HG02588 (cell line): ENCODE measurements around the gene ULK4.

ENCODE experiments used
- ATAC-seq: cut with Tn5 transposase; IDR thresholded peaks from one replicate; pipeline ENCODE4 v1.9.1; 2021; ENCODE audit warnings: mild to moderate bottlenecking, moderate library complexity; ENCODE audit not compliant: unreplicated experiment

Gene ULK4

DNA sequence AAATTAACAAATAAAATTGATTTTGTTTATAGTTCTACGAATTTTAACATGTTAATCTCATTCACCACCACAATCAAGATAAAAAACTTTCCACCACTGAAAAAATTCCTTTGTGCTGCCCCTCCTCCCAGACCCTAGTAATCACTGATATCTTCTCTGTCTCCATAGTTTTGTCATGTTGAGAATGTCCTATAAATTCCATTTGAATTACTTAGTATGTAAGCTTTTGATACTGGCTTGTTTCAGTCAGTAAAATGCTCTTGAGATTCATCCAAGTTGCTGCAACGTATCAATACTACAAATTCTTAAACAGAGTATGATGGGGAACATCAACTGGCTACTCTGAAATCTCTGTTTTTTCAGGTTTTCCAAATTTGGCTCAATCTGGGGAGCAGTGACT lies 633.0 kb downstream of the ULK4 start:
- ATAC-seq = no peak

DNA sequence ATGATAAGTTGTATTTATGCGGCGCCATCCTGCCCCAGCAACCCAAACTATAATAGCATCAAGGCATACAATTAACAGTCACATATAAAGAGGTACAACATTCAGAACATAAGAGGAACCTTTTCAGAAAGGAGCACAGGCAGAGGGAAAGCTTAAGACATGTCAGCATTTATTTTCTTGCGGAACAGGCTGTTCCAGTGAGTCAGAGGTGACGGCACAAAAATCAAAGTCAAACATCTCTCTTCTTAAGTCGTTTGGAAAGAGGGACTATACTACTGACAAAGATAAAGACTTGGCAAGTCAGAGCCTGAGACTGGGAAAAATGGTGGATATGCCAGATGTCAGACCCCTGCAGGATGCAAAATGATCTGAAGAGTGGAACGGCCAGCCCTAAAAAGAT lies 634.2 kb downstream of the ULK4 start:
- ATAC-seq = no peak

DNA sequence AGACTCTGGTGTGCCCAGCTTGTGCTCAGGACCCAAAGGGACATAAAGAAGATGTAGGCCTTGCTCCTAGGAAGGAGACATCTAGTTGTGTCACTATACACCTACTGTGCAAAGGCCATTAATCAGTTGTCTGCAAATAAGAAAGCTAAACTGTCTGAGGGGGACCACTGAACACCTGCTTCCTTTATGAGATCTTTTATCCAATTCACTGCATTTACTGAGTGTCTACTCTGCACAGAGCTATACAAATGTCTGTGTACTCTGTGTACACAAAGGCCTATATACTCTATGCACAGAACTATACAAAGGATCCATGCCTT lies 637.8 kb downstream of the ULK4 start:
- ATAC-seq = no peak

DNA sequence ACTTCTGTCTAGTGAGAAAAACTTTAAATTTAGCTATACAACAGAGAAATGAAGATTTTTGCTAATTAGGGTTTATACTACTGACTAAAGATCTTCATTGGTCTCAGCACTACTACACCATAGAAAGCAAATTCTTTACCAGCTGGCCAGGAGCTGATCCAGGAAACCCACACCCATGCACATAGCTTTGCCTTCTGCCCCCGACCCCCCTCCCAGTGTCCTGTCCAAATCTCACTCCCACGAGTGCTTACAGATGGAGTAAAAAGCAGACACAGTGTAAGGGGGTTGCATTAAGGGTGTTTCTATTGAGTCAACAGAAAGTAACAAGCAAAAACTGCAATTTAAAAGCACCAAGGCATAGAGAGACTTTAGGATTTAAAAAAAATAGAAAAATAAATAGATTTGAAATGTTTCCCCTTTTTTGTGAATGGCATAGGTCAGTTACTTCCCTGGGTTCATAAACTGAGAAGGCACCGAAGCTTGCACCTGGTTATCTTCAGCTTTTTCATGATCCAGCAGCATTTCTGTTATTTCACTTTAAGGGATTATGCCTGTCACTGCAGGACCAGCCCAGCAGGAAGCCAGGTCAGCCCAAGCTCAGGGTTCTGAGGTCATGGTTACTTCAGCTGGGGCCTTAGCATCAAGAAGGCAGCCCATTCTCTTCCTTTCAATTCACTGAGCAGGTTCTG lies 638.3 kb downstream of the ULK4 start:
- ATAC-seq = no peak

DNA sequence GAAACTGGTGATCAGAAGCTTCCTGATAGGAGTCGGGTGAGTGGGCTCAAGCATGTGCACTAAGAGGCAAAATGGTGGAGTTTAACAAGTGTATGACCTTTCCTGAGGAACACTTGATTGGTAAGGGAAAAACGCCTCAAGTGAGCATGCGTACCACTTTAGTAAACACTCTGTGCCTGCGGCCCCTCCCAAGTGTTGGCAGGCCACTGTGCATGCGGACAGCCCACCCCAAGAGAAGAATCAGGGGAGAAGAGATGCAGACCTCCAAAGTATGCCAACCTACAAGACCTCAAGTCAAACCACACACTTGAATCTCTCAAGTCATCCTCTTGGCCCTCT lies 640.3 kb downstream of the ULK4 start:
- no peak for ATAC-seq

DNA sequence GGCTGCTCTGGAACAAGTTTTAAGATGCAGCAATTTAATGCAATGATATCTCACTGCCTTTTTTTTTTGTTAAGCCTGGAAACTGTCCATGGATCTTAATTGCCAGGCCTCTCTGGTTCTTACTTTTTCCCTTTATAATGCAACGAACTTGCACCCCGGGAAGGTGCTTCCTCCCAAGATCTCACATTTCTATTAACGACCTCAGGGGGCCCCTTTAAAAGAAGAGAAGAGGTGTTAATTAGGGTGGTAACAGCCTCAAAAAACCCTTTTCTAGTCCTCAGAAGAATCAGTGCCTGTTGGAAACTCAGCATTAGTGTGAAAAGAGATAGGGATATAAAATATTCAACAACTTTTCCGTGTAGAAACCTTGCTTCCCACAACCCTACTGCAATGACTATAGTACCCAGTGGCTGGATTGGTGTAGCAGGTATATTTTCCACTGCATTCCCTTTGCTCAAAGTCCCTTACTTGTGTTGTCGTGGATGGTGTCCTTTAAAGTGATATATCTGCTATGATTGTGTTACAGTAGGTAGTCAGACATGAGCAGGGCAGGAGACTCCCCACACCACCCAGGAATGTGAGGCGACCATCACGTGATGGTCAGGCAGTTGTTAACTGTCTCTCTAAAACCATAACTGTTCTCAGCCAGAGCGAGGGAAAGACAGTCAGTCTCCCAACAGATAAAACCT lies 640.8 kb downstream of the ULK4 start:
- ATAC-seq = no peak

DNA sequence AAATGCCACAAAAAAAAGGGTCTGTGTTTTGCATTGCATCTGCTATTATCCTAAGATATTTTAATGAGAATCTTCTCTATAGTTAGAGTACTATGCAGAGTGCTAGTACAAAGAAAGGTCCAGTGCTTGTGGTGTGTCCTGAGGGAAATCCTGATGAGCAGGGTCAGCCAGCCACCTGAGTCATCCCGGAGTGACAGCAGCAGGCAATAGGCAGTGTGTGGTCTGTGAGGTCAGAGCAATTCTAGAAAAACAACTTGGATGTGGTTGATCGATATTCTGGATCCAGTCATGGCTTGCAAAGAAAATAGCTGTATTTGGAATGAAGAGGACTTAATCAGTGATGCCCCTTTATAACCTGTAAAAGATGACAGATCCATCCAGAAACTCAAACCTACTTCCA lies 643.4 kb downstream of the ULK4 start:
- ATAC-seq = no peak

DNA sequence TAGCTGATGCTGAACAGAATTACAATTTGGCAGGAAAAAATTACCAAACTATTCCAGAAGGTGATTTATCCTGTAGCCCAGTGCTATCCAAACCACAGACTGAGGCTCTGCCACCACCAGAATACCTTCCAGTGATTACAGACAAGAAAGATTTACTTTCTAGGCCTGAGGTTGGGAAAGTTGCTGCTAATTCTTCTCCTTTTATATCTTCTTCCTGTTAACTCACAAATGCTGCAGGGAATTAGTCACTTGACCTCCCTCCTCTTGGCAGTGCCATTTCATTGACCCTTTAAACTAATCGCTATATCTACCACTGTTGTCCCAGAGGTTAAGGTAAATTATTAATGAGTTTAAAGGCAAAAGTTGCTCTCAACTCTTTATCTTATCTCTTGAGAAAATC lies 644.2 kb downstream of the ULK4 start:
- no peak for ATAC-seq

DNA sequence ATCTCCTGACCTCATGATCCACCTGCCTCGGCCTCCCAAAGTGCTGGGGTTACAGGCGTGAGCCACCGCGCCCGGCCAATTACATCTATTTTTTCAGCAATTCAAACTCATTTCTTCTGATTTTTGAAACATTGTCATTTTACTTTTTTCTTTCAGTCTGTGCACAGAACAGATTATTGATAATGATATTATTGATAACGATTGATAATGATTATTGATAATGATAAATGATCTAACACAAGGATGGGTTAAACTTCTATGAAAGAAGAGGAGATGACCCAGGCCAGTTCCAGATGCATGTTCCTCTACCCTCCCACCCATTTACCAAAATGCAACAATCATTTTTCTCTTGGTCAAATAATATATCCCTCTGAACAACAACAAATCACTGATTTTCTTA lies 644.6 kb downstream of the ULK4 start:
- ATAC-seq = no peak

DNA sequence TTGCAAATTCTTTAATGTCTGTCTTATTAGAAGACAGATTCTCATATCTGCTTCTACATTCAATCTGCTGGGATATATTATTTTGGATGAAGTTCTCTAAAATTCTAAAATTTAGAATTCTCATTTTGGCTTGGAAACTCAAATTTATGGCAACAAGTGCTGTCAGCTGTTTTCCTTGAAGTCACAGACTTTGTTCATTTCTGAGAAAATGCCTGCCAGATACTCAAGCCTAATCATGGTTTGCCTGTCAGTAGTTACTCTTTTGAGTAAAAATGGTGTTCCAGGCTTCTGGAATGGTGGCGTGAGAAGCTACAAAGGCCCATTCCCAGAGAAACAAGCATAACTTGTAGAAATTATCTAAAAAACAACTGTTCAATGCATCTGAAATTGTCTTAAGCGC lies 646.8 kb downstream of the ULK4 start:
- no peak for ATAC-seq

DNA sequence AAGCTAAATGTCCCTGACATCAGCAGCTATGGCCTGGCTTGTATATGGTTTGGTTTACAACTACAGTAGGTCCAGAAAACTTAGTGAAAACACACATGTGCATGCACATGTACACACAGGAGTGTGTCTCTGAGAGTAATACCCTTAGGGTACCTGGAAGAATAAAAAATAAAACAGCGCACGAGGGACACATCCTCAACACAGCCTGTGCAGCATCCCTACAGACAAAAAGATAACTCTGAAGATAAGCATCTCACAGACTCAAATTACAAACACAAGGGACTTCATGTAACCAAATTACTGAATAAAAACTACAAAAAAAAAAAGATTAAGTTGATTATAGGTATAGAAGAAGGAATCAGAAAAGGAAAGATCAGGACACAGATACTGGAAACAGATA lies 653.8 kb downstream of the ULK4 start:
- no peak for ATAC-seq

DNA sequence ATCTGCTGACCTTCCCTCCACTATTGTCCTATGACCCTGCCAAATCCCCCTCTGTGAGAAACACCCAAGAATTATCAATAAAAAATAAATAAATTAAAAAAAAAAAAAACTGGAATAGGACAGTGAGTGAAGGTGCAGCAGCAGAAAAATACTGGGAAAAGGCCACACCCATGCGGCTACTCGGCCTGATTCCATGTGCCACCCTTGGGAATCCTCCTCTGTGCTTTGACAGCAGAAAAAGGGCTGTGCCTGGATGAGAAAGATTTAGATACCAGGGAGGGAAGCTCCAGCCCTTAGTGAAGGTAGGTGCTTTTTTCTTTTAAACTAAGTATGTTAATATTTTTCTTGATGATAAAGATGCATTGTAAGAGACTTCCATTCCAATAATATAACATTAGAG lies 654.8 kb downstream of the ULK4 start:
- ATAC-seq = no peak

DNA sequence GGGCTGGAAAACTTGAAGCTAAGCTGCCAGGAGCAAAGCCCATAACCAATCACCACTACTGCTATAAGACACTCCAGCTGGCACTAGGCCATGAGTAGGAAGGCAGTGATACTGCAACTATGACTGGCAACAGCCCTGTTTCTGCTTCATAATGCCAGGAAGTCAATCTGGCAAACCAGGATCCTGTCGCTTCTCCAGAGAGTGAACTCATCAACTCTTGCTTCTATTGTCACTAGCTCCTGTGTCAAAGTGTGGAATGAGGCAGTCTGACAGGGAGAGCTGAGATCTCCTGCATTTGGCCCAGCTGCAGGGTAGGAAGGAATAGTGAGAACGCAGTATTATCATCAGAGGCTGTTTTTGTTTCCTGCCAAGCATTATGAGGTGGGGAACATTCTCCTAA lies 657.3 kb downstream of the ULK4 start:
- no peak for ATAC-seq

DNA sequence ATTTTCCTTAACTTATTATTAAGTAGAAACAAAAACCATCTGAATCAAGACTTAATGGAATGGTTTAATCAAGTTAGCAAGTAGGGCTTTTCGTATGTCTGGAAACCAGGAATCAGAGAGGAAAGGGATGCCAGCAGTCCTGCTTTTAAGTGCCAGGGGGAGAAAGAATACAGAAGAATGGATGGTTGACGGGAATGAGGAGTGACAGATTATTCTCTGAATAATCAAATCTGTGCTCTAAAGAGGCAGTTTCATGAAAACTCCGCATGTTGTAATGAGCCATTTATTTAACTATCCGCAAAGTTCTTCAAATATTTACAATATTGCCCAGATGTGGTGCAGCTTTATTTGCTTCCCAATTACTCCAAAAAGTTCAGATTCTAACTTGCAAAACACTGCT lies 659.6 kb downstream of the ULK4 start:
- ATAC-seq = no peak

DNA sequence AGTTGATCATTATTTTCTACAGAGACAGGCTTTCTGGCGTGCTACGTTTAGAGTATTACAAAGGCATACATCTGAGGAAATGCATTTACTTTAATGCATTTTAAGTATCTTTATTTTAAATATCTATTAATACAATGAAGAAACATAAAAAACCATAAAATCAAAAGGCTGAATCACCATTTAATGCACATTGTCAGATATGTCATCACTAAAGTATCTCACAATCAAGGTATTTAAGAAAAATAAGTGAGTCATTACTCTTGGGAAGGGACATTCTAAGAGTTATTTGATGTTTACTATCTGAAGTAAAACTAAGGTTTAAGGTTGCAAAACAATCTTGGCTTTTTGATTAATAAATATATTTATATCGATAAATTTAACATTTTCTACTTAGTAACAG lies 660.4 kb downstream of the ULK4 start:
- ATAC-seq = no peak

DNA sequence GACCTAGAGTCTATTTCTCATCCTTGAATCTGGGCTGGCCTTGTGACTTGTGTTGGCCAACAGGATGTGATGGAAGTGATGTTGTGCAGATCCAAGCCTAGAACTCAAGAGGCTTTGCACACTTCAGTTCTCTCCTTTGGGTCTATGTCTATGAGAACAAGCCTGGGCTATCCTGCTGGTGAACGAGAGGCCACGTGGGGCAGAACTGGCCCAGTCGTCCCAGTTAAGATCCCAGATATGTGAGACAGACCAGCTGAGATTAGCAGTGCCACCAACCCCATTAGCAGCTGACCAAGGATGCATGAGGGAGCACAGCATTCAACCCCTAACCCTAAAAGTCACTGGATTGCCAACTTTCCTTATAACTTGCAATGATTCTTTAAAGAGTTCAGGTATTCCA lies 662.9 kb downstream of the ULK4 start:
- no peak for ATAC-seq

DNA sequence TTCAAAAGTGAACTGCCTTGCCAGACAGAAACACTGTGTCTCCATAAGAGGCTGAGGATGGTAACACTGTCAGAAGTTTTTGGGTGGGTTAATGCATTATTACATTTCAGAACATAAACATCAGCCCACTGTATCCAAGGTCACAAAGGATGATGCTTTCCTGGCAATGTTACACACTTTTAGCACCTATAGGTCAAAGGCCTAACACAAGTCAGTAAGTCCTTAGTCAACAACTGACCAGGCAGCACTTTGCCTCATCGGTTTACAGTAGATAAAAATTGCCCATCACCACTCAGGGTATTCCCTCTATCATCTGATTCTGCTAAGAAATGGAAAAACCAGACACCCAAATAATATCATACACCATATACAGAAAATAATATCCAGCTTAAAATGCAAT lies 664.2 kb downstream of the ULK4 start:
- ATAC-seq = no peak

DNA sequence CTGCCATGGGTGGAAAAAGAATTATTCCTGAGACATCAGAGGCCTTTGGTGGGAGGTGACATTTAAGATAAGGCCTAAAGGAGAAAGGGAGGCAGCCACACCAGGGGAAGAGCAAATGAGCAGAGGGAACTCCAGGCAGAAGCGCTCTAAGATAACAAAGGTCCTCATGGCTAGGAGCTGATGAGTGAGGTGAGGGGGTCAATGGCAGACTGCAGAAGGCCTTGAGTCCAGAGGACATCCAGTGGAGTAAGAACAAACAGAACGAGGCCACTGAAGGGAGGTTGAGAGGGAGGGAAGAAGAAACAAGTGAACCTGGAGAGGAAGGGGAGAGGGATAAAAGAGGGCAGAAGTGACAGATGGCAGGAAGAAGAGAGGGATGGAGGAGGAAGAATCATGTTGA lies 665.3 kb downstream of the ULK4 start:
- ATAC-seq = no peak

DNA sequence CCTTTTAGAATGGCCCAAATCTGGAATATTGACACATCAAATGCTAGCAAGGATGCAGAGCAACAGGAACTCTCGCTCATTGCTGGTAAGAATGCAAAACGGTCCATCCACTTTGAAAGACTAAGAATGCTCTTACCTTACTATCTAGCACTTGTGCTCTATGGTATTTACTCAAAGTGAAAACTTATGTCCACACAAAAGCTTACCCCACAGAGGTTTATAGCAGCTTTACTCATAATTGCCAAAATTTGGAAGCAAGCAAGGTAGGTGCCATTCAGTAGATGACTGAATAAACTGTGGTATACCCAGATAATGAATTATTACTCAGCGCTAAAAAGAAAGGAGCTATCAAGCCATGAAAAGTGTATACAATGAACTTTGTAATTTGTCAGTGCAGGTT lies 666.2 kb downstream of the ULK4 start:
- no peak for ATAC-seq

DNA sequence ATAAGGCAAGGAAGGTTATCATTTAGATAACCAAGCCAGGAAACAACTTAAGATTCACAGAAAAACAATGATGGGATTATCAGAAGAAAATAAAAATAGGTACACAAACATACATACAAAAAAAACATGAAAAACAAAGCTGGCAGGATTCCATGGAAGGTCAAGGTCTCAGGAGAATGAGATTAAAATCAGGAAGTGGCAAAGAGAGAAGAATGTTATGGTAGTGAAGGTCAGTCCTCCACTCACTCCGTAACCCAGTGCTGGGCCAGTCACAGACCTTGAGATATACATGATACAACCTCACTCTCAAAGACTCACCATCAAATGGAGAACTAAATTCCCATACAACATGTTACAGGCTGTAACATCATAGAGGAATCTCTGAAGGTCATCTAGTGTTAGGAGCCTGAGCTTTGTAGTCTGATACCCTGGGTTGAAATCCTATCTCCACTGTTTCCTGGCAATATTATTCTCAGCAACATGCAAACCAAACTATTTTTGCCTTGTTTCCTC lies 668.7 kb downstream of the ULK4 start:
- ATAC-seq = no peak

DNA sequence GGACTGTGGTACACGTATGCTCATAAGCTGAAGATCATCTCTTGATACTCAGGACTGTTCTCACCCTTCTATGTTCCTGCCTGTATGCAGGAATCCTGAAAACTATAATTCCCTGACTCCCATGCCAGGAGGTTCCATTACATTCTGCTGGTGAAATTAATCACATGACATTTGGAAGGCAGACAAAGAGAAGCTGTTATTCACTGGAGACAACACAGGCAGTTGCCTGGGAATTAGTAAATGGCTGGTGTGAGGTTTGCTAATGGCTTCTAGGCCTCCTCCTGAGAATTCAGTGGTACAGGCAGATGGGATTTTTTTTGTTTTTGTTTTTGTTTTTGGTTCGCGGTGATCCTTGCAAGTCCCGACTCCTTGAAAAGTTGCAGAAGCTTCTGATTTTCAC lies 671.2 kb downstream of the ULK4 start:
- ATAC-seq = no peak

DNA sequence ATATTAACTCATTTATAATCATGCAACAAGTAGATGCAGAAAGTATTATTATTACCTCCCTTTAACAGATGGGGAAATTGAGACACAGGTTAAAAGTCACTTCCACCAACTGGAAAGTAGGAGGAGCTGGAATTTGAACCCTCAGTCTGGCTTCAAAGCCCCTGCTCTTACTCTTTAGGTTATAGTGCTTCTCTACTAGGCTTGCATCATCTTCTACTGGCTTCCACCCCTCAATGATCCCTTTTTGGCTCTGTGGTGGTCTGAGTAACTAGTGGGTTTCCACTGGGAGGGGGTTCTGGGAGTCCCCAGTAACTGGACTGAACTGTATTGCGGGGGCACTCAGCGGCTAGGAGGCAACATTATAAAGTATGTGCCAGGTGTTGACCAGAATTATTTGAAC lies 671.6 kb downstream of the ULK4 start:
- no peak for ATAC-seq

DNA sequence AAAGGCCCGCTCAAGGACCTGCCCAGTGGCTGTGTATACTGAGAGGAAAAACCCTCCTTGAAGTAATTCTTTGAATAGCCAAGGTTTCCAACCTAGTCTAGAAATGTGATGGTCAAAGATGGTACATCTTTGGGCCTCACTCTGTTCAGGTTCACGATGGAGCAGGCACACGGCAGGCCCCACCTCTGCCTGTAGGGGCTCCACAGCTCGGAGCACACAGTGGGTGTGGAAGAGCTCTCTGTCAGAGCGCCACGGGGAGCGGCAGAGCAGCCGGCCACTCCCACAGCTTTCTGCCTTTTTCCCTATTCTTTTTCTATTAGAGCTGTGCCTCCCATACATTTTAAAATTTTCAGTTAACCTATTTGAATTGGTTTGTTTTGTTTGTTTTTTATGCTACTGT lies 673.1 kb downstream of the ULK4 start:
- ATAC-seq = no peak
